GM12801 (cell line): Measurements from ENCODE around the gene APCDD1L.

Experiments
- CTCF ChIP-seq: IDR thresholded peaks from one replicate; pipeline ENCODE4 v1.5.1; 2011; ENCODE audit warnings: control low read depth; ENCODE audit not compliant: insufficient read length; ENCODE audit errors: extremely low read depth

Gene APCDD1L

DNA sequence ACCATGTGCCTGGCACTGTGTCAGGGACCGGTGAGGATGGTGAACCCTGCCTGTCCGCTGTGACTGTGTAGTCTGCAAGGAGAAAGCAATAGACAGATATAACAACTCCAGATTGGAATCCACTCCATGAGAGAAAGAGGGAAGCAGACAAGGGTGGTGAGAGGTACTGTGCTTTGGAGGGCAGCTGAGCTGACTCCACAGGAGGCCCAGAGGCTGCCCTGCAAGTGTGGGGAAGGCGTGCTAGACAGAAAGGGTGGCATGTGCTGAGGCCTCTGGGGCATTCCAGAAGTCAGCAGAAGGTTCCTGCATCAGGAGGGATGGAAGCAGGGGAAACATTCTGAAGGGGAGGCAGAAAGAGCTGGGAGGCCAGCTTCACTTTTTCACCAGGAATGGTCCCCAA is 39.3 kb upstream of the APCDD1L start:
- TF ChIP-seq CTCF = no peak

- no peak for TF ChIP-seq CTCF
These were observed 38.6 kb upstream of the APCDD1L start for GRCh38 chr20:58553841-58554240.

GRCh38 chr20:58553166-58553696 is 38.0 kb upstream of the APCDD1L start:
- no peak for TF ChIP-seq CTCF

GRCh38 chr20:58552366-58552934 is 37.3 kb upstream of the APCDD1L start:
- TF ChIP-seq CTCF = no peak

DNA sequence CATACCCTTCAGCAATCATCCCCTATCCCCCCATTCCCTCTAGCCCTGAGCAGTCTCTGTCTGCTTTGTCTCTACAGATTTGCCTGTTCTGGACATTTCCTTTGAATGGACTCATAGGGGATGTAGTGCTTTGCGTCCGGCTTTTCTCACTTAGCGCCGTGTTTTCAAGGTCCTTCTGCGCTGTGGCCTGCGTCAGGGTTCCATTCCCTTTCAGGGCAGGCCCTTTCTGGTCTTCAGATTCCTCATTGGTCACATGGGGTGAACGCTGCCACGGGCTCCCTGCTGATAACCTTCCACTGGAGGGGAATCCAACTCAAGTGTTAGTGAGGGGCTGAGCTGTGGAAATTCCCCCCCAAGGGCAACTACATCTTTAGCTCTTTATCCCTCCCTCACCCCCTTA is 36.4 kb upstream of the APCDD1L start:
- TF ChIP-seq CTCF = no peak

GRCh38 chr20:58550275-58551059 is 35.3 kb upstream of the APCDD1L start:
- TF ChIP-seq CTCF = no peak

DNA sequence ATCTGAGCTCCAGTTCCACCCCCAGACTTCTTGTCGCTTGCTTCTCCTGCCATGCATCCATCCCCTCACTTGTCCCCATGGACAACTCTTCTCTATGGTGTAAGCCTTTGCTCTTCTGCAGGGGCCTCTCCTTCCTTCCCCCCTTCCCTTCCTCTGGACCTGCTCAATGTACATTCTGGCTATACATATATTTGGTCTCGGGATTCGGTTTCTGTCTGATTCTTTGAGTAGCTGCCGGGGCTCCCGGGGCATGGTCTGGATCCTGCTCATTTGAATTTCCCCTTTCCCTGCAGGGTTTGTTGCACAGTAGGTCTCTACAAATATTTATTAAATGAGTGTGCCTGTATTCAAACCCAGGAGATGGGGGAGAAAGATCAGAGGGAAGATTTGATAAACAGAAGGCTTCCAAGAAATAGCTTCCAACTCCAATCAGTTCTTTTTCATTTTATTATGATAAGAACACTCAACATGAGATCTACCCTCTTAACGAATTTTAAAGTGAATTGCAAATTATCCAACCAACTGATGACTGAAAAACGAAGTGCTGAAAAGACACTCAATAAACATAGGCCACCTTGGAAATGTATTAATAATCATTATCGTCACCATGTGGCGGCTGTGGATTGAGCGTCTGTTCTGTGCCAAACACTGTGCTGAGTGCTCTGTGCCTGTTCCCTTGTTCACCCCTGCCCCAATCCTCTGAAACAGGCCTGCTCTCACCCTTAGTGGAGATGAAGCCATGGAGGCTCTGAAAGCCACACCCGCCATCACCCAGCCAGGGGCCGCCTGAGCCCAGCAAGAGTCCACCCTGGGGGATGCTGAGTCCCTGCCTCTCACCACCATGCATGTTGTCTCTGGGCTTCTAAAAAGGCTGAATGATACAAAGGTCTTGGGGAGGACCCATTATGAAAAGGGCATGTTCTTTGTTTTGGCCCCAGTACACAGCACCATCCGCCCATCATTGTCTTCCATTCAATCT is 34.3 kb upstream of the APCDD1L start:
- TF ChIP-seq CTCF = no peak
